Measurements from ENCODE around the gene FLNB. TPM values are rescaled to one million over a fixed set of nuclear protein-coding genes. Genes with fewer than 3 reads are reported as not detected.

Gene FLNB
- total RNA-seq, 3 donors from 2014 or later (not counting 1 experiment from before 2014, with no cell fraction given) = 24.6 to 30.8 (median 26.6) TPM

- Histone ChIP-seq H3K4me1 (ENCODE audit: control insufficient read depth, insufficient read depth, low read length) (peaks cover 17% of the 10 kb centered on the region), H3K9me3 (ENCODE audit: control insufficient read depth, insufficient read depth, low read length) (no peaks in the 10 kb centered on the region), H3K36me3 (ENCODE audit: control insufficient read depth, insufficient read depth, low read length) (no peaks in the 10 kb centered on the region), H3K27ac (ENCODE audit: low read length) (peak overlapping the region; percentile 49), H3K27me3 (ENCODE audit: control insufficient read depth, insufficient read depth, low read length) (no peaks in the 10 kb centered on the region), H3K4me3 (ENCODE audit: low read length) (no peak overlapping the region)
- DNase-seq = no peak
- Mint-ChIP-seq H3K27ac (peak overlapping the region; percentile 27 to 66), H3K4me1 (peaks cover 18 to 19% of the 10 kb centered on the region in 2 donors), H3K9me3 (no peaks in the 10 kb centered on the region), H3K36me3 (no peaks in the 10 kb centered on the region), H3K27me3 (ENCODE audit: low read depth in 2 of 2) (no peaks in the 10 kb centered on the region), H3K4me3 (peak overlapping the region; percentile 54)
- TF ChIP-seq CTCF (IDR thresholded peaks at IDR 0.05) = no peak
- intact Hi-C loops (cut with micrococcal nuclease) = no loop called here
- ATAC-seq = peak; percentile 19 to 61 (median 31)
- WGBS (ENCODE audit: insufficient coverage) = 64% methylated on average over 5 of the region's 5 CpGs
Observed at GRCh38 chr3:58084788-58085543, 76.7 kb downstream of the FLNB start.

GRCh38 chr3:58085616-58086015 is 77.4 kb downstream of the FLNB start:
- intact Hi-C loops (cut with micrococcal nuclease) = no loop called here
- no peaks in the 10 kb centered on the region for H3K36me3 Mint-ChIP-seq
- H3K27me3 ChIP-seq (ENCODE audit: control insufficient read depth, insufficient read depth, low read length) = no peaks in the 10 kb centered on the region
- H3K4me3 ChIP-seq (ENCODE audit: low read length) = no peak overlapping the region
- H3K27ac ChIP-seq (ENCODE audit: low read length) = peak overlapping the region; percentile 49
- H3K4me1 ChIP-seq (ENCODE audit: control insufficient read depth, insufficient read depth, low read length) = peaks cover 17% of the 10 kb centered on the region
- peak overlapping the region; percentile 54 for H3K4me3 Mint-ChIP-seq
- DNase-seq (peak in 1 of 2 donors; percentile 11), ATAC-seq (peak in 2 of 3 donors; percentile 59 to 70)
- no peak for TF ChIP-seq CTCF (IDR thresholded peaks at IDR 0.05)
- H3K27ac Mint-ChIP-seq = peak overlapping the region; percentile 27 to 66
- H3K9me3 Mint-ChIP-seq = no peaks in the 10 kb centered on the region
- WGBS (ENCODE audit: insufficient coverage) = 30% methylated on average over 4 of the region's 6 CpGs
- H3K36me3 ChIP-seq (ENCODE audit: control insufficient read depth, insufficient read depth, low read length) = no peaks in the 10 kb centered on the region
- peaks cover 18 to 19% of the 10 kb centered on the region in 2 donors for H3K4me1 Mint-ChIP-seq
- H3K9me3 ChIP-seq (ENCODE audit: control insufficient read depth, insufficient read depth, low read length) = no peaks in the 10 kb centered on the region
- no peaks in the 10 kb centered on the region for H3K27me3 Mint-ChIP-seq (ENCODE audit: low read depth in 2 of 2)

GRCh38 chr3:58088501-58088900 is 80.3 kb downstream of the FLNB start:
- intact Hi-C loops (cut with micrococcal nuclease) = no loop called here
- no peaks in the 10 kb centered on the region for H3K27me3 Mint-ChIP-seq (ENCODE audit: low read depth in 2 of 2)
- H3K36me3 Mint-ChIP-seq = no peaks in the 10 kb centered on the region
- H3K36me3 ChIP-seq (ENCODE audit: control insufficient read depth, insufficient read depth, low read length) = no peaks in the 10 kb centered on the region
- peaks cover 18 to 19% of the 10 kb centered on the region in 2 donors for H3K4me1 Mint-ChIP-seq
- no peak overlapping the region for H3K27ac Mint-ChIP-seq
- DNase-seq (no peak), ATAC-seq (no peak)
- TF ChIP-seq CTCF (IDR thresholded peaks at IDR 0.05) = no peak
- peaks cover 17% of the 10 kb centered on the region for H3K4me1 ChIP-seq (ENCODE audit: control insufficient read depth, insufficient read depth, low read length)
- H3K4me3 Mint-ChIP-seq = no peak overlapping the region
- no peaks in the 10 kb centered on the region for H3K27me3 ChIP-seq (ENCODE audit: control insufficient read depth, insufficient read depth, low read length)
- no peaks in the 10 kb centered on the region for H3K9me3 ChIP-seq (ENCODE audit: control insufficient read depth, insufficient read depth, low read length)
- H3K4me3 ChIP-seq (ENCODE audit: low read length) = no peak overlapping the region
- H3K27ac ChIP-seq (ENCODE audit: low read length) = no peak overlapping the region
- WGBS (ENCODE audit: insufficient coverage) = 96% methylated on average over 3 of the region's 3 CpGs
- no peaks in the 10 kb centered on the region for H3K9me3 Mint-ChIP-seq
